GM19239 (cell line): Measurements from ENCODE around the gene UBE2QL1.

Experiments used
- DNase-seq: peaks from one replicate; pipeline ENCODE4 v3.0.0; 2011; ENCODE audit warnings: low spot score; ENCODE audit not compliant: insufficient read length
- FAIRE-seq: peaks from 2 replicates; lab custom pipeline; 2011; peaks lifted over from hg19 to GRCh38; lab: Jason Lieb, UNC

The UBE2QL1 gene

DNA sequence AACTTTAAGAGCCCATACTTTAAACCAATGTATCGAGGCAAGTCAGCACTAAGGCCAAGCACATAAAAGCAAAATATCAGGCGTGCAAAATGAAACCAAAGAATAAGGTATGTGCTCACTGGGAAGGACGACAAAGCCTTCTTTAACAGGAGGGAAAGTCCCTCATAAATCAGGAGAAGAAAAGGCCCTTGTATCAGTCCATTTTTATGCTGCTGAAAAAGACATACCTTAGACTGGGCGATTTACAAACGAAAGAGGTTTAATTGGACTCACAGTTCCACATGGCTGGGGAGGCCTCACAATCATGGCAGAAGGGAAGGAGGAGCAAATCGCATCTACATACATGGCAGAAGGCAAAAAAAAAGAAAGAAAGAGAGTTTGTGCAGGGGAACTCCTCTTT is 68.9 kb downstream of the UBE2QL1 start:
- no peak for FAIRE-seq
- no peak for DNase-seq

DNA sequence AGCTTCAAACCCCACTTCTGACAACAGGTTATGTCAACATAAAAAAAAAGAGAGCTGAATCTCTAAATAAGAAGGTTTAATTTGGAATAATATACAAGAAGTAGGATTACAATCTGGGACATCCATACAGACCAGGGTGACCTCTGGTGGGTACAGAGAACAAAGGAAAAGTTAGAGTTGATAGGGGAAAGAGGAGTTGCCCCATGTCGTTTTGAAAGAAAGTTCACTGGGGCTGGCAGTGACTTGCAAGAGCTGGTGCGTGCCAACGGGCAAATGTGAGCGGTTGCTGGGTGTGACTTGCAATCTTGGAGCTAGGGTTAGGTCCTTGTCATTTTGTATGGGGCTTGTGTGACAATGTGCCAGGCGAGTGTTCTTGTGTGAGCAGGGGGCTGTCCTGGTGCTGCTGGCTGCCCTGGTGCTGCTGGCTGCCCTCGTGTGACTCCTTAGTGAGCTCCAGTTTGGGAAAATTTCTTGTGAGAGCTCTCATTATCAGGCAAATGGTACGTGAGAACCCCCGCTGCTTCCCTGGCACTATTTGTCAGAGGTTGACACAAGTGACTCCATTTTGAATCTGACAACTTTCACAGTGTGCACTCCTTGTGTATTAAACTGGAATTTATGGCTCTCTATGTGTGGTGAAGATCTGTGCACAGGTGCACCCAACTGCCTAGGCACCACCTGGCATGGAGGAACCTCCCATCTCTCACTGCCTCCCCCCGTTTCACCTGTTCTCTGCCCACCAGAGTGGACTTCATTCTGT is 69.8 kb downstream of the UBE2QL1 start:
- DNase-seq, result no peak
- FAIRE-seq, result no peak

DNA sequence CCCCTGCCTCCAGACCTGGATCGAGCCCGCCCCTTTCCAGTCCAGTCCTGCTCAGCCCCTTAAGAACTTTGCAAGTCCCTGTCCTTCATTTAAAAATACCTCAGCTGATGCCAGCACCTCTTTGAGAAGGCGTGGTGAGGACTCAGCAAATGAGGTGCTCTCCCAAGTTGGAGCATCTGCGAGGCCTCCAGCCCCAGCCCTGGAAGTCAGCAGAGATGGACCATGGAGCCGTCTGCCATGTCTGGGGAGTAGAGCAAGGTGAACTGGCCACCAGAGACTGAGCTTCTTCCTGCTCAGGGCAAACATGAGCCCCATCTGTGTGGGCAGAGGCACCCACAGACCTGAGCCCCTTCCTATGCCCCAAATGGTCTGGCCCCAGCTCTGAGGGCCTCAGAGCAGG is 71.5 kb downstream of the UBE2QL1 start:
- FAIRE-seq (no peak), DNase-seq (no peak)

DNA sequence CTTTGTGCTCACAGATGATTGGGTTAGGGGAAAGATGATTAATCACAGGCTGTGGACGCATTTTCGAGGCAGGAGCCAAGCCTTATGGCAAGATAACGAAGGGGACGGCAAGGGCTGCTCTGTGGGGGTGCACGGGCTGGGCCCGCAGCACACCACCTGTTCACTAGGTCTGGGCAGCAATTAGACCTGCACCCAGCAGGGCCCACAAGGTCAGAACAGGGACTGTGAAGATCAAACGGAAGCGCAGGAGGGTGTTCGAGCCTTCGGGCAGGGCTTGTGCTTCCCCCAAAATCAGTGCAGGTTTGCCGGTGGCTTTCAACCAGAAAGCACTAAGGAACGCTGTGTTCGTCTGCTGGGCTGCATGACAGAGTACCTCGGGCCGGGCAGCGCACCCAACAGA is 73.7 kb downstream of the UBE2QL1 start:
- no peak for FAIRE-seq
- no peak for DNase-seq

DNA sequence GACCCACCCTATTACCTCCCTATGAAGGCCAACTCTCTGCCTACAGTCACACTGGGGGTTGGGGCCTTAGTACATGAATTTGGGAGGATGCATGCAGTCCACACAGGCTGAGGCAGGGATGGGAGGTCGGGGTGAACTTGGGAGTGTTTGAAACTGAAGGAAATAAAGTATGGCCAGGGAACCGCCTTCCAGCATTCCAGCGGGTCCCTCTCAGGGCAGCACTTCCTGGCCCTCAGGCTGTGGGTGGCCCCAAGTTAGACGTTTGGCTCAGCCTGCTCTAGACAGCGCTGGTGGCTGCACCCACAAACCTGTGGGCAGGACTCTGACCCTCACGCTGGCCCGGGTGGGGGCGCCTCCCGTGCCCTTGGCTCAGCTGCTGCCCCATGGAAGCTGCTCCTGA is 74.3 kb downstream of the UBE2QL1 start:
- FAIRE-seq (no peak), DNase-seq (no peak)

DNA sequence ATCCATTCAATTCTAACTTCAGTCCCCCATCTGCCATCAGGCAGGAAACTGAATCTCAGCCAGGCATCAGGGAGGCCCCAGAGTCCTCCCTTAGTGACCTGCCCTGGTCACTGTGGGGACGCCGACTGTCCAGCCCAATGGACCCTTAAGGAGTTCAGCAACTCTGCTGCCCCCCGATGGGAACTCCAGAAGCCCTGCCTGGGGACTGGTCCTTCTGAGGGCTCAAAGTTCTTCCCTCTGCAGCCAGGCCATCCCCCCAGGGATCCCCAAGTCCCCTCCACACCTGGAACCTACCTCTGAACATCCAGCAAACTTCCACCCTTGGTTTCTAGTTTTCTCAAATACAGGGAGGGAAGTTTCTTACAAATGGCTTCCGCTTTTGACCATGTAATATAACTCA is 76.8 kb downstream of the UBE2QL1 start:
- no peak for FAIRE-seq

DNA sequence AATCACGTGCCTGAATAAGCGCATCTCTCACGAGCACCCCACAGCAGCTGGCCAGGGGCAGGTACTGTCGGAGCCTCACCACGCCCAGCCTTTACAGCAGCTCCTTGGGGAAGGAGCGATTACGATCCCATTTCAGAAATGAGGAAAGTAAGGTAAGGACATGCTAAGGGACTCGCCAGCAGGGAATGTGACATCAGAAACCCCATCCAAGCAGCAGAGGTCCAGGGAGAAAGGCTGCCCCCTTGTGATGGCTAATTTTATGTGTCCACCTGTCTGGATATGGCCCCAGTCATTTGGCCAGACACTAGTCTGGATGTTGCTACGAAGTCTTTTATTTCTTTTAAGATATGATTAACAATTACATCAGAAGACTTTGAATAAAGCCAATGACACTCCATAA is 77.3 kb downstream of the UBE2QL1 start:
- DNase-seq (peak; percentile 25), FAIRE-seq (no peak)

More for the DNA sequence above, 76.8 kb downstream of the UBE2QL1 start:
- DNase-seq, result no peak

DNA sequence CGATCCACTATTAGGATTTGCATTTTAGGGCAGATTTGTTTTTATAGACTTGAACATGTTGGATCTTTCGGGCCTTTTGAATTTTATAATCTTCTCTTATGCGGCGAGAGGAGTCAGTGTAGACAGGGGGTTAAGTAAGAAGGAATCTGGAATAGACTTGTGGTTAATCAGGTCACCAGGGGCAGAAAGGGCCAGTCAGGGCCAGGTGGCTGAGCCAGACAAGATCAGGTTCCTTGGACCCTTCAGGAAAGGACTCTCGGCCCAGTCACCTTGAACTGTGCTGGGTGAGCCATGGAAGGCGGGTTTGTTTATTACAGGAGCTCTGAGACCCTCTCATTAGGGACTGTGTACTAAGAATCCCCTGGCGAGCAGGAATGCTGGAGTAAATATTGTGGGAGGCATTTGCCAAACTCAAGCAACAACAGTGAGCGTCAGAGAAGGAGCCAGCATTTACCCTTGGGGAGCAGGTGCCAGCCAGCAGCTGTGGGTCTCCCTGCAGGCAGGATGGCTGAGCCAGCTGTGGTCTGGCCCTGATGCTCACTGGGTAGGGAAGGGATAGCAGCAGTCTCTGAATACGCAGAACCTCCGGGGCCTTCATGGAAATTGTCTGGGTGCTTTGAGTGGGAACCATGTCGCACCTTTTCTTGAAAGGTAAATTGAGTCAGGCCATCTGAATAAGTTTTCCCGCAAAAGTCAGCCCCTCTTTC is 79.2 kb downstream of the UBE2QL1 start:
- DNase-seq (no peak), FAIRE-seq (no peak)

DNA sequence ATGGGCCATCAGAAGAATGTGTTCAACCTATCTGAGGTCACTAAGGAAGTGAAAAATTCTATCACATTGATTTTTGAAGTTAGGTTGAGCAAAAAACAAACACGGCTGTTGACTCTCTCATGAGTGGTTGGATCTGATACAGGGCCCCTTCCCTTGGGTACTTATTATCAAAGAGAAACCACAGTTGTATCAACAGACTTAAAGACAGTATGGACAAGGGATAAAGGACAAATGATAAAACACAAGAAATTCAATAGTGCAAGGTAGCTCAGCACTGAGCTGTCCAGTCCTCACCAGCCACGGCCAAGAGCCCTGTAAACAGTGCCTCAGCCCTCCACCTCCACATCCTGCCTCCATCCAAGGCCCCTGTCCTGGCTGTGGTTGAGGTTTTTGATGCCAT is 86.9 kb downstream of the UBE2QL1 start:
- FAIRE-seq (no peak), DNase-seq (no peak)

DNA sequence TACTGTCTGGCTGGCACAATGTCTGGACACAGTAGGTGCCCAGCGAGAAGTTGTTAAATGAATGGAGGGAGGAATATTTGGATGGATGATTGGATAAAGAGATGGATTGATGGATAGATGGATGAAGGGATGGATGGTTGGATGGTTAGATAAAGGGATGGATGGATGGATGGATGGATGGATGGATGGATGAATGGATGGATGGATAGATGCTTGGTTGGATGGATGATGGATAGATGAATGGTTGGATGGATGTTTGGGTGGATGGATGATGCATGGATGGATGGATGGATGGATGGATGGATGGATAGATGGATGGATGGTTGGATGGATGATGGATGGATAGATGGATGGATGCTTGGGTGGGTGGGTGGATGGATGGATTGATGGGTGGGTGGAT is 90.4 kb downstream of the UBE2QL1 start:
- DNase-seq (no peak), FAIRE-seq (no peak)

DNA sequence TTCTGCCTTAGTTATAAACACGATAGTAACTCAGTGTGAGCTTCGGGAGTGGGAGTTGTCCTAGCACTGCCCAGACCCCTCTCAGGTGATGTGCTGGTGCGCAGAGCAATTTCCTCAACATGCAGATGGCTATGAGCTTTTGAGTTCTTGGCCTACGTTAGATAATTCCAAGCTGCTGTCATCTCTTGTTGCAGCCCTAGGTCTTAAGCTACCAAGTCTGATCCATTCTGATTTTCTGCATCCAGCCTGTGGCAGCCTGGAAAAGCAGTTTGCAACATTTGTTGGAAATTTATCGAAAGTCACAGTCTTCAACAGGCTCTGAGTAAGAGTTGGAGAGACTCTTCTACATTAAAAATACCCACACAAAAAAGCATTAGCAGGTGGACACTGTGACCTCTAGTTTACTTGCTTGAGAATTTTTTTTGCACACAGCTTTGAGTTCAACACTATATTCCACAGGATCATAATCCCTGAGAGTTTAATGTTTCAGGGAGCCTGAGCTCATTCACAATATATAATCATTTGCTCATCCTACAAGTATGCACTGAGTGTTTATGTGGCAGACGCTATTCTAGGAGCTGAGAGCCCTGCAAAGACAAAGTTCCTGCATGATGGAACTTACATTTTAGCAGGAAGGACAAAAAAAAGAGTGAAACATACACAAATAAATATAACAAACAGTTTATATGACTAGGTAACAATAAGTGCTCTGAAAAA is 91.6 kb downstream of the UBE2QL1 start:
- FAIRE-seq, result no peak
- DNase-seq, result no peak

DNA sequence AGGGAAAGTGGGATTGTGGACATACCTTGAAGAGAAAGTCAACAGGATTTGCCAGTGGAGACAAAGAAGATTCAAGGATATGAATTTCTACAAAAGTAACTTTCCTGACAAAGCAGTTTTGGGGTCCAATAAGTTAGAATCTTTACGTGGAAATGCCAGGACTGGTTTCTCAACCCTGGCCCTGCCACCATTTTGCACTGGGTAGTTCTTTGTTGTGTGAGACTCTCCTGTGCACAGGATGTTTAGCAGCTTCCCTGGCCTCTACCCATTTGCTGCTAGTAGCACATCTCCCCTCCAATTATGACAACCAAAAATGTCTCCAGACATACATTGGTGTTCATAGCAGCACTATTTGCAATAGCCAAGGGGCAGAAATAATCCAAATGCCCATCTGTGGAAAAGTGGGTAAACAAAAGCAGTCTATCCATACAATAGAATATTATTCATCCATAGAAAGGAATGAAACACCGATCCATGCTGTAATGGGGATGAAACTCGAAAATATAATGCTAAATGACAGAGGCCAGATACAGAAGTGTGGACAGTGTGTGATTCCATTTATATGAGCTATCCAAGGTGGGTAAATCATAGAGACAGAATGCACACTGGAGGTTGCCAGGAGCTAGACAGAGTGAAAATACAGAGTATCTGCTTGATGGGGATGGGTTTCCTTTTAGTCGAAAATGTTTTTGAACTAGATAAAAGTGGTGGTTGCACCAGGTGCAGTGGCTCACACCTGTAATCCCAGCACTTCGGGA is 92.8 kb downstream of the UBE2QL1 start:
- FAIRE-seq, result no peak
- DNase-seq, result no peak

DNA sequence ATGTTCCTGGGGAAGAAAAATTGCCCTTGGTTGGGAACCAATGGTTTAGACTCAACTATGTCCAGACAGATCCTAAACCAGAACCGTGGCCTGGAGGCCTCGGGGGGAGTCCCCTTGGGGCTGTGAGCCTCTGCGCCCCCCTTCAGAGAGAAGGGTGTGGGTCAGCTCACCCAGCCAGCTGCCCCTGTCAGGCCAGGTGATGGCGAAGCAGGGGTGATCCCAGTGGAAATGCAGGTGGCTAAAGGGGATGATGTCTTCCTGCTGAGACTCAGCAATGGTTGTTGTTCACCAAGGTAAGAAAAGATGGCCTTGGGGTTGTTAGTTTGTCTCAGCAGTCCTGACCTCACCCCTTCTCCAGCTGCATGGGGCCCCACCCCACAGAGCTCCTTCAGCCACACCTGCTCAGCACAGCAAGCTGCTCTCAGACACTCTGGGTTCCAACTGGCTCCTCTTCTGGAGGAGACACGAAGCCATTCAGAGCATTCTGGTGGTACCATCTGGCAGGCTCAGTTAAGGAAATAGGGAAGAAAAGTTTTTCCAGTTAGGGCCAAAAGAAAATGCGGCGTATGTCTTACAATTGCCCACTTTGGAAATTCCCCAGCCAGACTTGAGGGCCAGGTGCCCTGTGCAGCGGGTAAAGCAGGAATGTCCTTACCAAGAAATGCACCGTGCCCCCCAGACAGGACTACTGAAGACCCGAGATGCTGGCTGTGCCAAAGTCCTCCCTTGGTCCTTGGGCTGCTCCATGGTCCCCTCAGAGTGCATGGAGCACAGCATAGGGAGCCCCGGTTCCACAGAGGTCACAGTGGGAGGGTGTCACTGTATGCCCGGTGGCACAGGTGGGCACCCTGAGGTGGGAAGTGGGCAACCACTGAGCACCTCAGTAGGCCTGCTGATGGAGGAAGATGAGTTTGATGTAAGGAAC is 94.0 kb downstream of the UBE2QL1 start:
- FAIRE-seq, result no peak
- DNase-seq, result no peak

DNA sequence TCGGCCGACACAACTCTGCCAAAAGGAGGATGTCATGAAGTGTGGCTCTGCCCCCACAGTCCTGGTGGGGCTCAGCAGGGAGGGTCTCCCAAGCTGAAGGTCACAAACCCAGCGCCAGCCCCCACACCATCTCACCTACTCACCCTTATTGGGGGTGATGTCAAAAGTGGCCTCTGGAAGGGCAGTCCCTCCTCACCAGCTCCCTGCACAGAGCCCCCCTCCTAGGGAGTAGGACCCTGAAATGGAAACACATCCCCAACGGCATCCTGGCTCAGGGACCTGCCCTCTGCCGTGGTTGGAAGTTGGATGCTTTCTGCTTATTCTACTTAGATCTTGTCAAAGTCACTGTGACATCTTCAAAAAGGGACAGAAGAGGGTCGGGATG is 94.7 kb downstream of the UBE2QL1 start:
- FAIRE-seq, result no peak
- DNase-seq, result no peak

DNA sequence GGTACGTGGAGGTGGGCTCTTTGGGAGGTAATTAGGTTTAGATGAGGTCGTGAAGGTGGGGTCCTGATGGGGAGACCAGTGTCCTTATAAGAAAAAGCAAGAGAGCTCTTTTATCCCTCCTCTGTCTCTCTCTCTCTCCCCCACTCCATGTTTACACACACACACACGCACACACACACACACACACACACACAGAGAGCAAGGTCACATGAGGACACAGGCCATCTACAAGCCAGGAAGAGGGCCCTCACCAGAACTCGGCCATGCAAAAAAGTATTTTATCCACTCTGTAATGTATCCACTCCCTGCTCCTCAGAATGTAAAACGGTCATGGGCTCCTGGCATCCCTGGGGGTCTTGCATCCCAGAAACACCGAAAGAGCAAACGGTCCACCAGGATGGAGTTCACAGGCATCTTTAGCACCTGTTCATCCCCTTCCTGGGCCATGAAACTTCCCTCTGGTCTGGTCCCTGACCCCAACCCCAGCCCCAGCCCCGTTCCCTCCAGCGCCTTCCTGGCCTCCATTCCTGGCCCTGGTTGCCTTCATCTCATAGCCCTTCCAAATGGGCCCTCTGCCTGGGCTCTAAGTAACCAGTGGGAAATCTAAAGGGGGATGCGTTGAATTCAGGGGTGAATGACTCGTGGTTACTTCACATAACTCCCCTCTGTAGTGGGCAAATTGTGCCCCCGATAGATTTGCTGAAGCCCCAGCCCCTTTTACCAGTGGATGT is 95.3 kb downstream of the UBE2QL1 start:
- FAIRE-seq (no peak), DNase-seq (no peak)
